OCI-LY7 (cell line): ENCODE data around the gene CTNNA3. TPM values are rescaled to one million over a fixed set of nuclear protein-coding genes. Genes with fewer than 3 reads are reported as not detected.

Source experiments
- BruUV-seq: library from RNA; stranded (reverse); fragments of 400-500 nt; replicated peaks from 2 replicates; lab custom pipeline; 2021; lab: Mats Ljungman, UMichigan
- CTCF ChIA-PET: fragments of 300-600 bp; sonication (Branson Sonifier 250); formaldehyde crosslinking; loops from one replicate; lab custom pipeline; 2022; ENCODE audit warnings: antibody characterized with exemption; ENCODE audit not compliant: unreplicated experiment; lab: Charles Lee
- POLR2A ChIA-PET: fragments of 300-600 bp; sonication (Branson Sonifier 250); formaldehyde crosslinking; loops from one replicate; lab custom pipeline; 2022; ENCODE audit warnings: antibody characterized with exemption; lab: Charles Lee
- DNase-seq: peaks from one replicate; pipeline ENCODE4 v3.0.0-alpha.2; 2015; ENCODE audit warnings: low spot score
- H2AFZ ChIP-seq: fragments of 200-600 bp; sonication (generic), shearing (Covaris generic); 2 replicates; pipeline ENCODE4 v1.6.1; 2014; ENCODE audit warnings: mild to moderate bottlenecking, antibody characterized with exemption, low read length, moderate library complexity
- H3K27ac ChIP-seq: fragments of 200-600 bp; sonication (generic); 2 replicates; pipeline ENCODE4 v1.5.1; 2014; ENCODE audit warnings: mixed run types, low read depth, mild to moderate bottlenecking, moderate library complexity, low read length, inconsistent platforms; ENCODE audit not compliant: poor library complexity, severe bottlenecking
- H3K36me3 ChIP-seq: fragments of 200-600 bp; sonication (generic); 2 replicates; pipeline ENCODE4 v1.6.1; 2014; ENCODE audit warnings: mild to moderate bottlenecking, antibody characterized with exemption, low read length, moderate library complexity, mixed read lengths; ENCODE audit not compliant: insufficient read depth
- H3K4me1 ChIP-seq: fragments of 200-600 bp; sonication (generic); 2 replicates; pipeline ENCODE4 v1.5.1; 2014; ENCODE audit warnings: mild to moderate bottlenecking, low read length; ENCODE audit not compliant: insufficient read depth, poor library complexity, severe bottlenecking
- H3K4me2 ChIP-seq: fragments of 200-600 bp; sonication (generic); 2 replicates; pipeline ENCODE4 v1.6.1; 2014; ENCODE audit warnings: mild to moderate bottlenecking, low read length
- H3K4me3 ChIP-seq: fragments of 200-600 bp; sonication (generic); 2 replicates; pipeline ENCODE4 v1.5.1; 2014; ENCODE audit warnings: mild to moderate bottlenecking, low read depth, low read length; ENCODE audit not compliant: poor library complexity, severe bottlenecking
- H3K79me2 ChIP-seq: fragments of 200-600 bp; sonication (generic); 2 replicates; pipeline ENCODE4 v1.6.1; 2016; ENCODE audit warnings: low read depth, mild to moderate bottlenecking, low read length, moderate library complexity, mixed read lengths; ENCODE audit not compliant: insufficient read depth
- H3K9me2 ChIP-seq: fragments of 200-600 bp; sonication (generic); 2 replicates; pipeline ENCODE4 v1.6.1; 2016; ENCODE audit warnings: mild to moderate bottlenecking, low read length, mixed read lengths; ENCODE audit not compliant: insufficient read depth
- H3K9me3 ChIP-seq: fragments of 200-600 bp; sonication (generic); 2 replicates; pipeline ENCODE4 v1.6.1; 2014; ENCODE audit warnings: mild to moderate bottlenecking, mixed run types, low read length, mixed read lengths
- H4K20me1 ChIP-seq: fragments of 200-600 bp; sonication (generic); 2 replicates; pipeline ENCODE4 v1.6.1; 2014; ENCODE audit warnings: mild to moderate bottlenecking, antibody characterized with exemption, low read length, moderate library complexity, mixed read lengths; ENCODE audit not compliant: insufficient read depth
- EZH2phosphoT487 ChIP-seq: fragments of 200-600 bp; sonication (generic); IDR thresholded peaks from 2 replicates; pipeline ENCODE4 v1.6.1; 2018; ENCODE audit warnings: low read depth, borderline replicate concordance, mild to moderate bottlenecking, mixed run types, antibody characterized with exemption, low read length, moderate library complexity, mixed read lengths
- intact Hi-C: fragments of 100-400 bp; cut with micrococcal nuclease; formaldehyde crosslinking; loops from one replicate; pipeline ENCODE4 v1.10.0; 2022; ENCODE audit not compliant: unreplicated experiment
- total RNA-seq, 2 experiments: library from RNA; depleted of rRNA in 1 of 2; stranded (reverse); fragments of >200 nt in 1 of 2; shearing (Covaris generic) in 1 of 2; gene quantifications; 2 replicates each; pipeline ENCODE4 v1.2.3, GENCODE V29; 2014 to 2022
- TF ChIP-seq, protein P1 (sequence below): fragments of 200-600 bp; sonication (generic); conservative IDR thresholded peaks from 2 replicates; pipeline ENCODE4 v1.5.1; 2014; ENCODE audit warnings: mild to moderate bottlenecking, antibody characterized with exemption, low read length, moderate library complexity, mixed read lengths

The CTNNA3 gene
- total RNA-seq, 2 experiments from 2014 or later: not detected

DNA sequence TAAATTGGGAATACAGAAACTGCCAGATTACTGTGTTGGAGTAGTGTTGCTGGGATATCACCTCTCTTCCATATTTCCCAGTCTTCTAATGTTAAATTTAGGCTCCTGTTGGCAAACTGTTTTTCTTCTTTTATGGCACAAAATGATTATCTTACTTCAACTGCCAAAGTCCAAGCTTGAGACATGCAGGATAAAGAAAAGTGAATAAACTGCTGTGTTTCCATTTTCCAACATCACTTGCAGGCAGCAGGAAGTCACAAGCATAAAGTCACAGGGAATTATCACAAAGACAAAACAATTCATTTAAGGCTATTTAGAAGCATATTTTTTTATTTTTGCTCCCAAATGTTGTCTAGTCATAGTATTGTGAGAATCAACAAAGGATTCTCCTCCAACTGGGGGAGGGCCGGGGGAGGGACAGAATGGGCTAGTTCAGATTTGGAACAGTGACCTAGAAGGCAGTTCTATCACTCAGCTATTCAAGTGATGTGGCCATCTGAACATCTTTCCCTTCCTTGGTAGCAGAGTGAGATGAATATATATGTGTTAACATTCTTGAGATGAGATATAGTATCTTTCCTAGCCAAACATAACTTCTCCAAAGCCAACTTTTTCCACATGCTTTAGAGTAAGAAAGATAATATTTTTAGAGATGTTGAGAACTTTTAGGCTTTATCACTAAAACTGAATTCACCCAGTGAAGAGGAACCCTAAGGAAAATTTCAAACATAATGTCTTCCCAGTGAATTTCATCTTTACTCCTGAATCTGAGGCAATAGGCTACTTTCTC is 364.7 kb downstream of the CTNNA3 start:
- Histone ChIP-seq H3K4me1 (no peaks in the 10 kb centered on the region), H3K27ac (no peak overlapping the region), H3K9me2 (no peaks in the 10 kb centered on the region), H3K4me3 (no peak overlapping the region), H2AFZ (no peak overlapping the region), H3K36me3 (no peaks in the 10 kb centered on the region), H3K4me2 (no peak overlapping the region), H3K9me3 (no peaks in the 10 kb centered on the region), H3K79me2 (no peaks in the 10 kb centered on the region), H4K20me1 (no peaks in the 10 kb centered on the region)
- ChIA-PET CTCF (no interaction called here), POLR2A (no interaction called here)
- no peak for DNase-seq
- BruUV-seq: no TSS peak
- no peak for TF ChIP-seq EZH2phosphoT487
- TF ChIP-seq, protein P1, sequence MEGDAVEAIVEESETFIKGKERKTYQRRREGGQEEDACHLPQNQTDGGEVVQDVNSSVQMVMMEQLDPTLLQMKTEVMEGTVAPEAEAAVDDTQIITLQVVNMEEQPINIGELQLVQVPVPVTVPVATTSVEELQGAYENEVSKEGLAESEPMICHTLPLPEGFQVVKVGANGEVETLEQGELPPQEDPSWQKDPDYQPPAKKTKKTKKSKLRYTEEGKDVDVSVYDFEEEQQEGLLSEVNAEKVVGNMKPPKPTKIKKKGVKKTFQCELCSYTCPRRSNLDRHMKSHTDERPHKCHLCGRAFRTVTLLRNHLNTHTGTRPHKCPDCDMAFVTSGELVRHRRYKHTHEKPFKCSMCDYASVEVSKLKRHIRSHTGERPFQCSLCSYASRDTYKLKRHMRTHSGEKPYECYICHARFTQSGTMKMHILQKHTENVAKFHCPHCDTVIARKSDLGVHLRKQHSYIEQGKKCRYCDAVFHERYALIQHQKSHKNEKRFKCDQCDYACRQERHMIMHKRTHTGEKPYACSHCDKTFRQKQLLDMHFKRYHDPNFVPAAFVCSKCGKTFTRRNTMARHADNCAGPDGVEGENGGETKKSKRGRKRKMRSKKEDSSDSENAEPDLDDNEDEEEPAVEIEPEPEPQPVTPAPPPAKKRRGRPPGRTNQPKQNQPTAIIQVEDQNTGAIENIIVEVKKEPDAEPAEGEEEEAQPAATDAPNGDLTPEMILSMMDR: no peak
- intact Hi-C loops: no loop called here

DNA sequence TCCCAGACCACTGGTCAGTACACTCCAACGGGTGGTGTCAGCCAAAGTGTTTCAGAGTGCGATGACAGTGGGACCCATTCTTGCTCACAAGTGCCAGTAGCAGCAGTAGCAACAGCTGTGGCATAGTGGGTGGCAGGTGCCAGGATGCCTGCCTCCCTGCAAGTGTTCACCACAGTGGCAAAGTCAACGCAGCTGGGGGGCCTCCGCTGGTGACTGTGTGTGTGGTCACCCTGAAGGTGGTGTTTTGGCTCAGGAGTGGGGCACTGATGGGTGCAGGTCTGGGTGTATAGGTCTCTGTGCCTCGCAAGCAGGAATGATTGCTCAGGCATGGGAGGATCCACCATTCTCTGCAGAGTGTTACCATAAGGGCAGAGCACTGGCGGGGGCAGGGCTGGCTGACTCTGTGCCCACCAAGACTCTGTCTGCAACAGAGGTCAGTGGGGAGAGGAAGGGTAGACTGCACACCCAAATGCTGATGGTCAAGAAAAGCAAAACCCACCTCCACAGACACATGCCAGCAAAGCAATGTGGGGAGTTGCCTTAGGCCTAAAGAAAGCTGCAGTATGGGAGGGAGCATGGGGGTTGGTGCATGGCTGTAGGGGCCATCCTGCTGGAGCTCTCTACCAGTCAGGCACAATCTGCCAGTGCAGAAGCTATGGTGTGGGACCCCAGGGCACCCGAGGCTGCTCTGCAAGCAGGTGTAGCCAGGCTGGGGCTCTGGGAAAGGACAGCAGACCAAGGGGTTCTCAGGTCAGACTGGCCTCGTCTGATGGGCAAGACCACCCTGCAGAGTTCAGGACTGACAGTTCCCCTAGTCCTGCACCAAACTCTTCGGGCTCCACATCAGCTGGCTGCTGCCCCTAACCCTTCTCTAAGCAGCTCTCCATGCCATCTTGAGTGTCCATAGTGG is 368.1 kb downstream of the CTNNA3 start:
- Histone ChIP-seq H3K36me3 (no peaks in the 10 kb centered on the region), H3K4me1 (no peaks in the 10 kb centered on the region), H3K9me2 (no peaks in the 10 kb centered on the region), H3K4me2 (no peak overlapping the region), H3K79me2 (no peaks in the 10 kb centered on the region), H3K4me3 (no peak overlapping the region), H3K9me3 (no peaks in the 10 kb centered on the region), H4K20me1 (no peaks in the 10 kb centered on the region), H2AFZ (no peak overlapping the region), H3K27ac (no peak overlapping the region)
- no TSS peak for BruUV-seq
- TF ChIP-seq, protein P1: no peak
- TF ChIP-seq EZH2phosphoT487: no peak
- intact Hi-C loops: no loop called here
- no peak for DNase-seq
- CTCF ChIA-PET: no interaction called here
- POLR2A ChIA-PET: no interaction called here
